Stomach (tissue), 9 donors: ENCODE results near the gene RARS1. TPM values are rescaled to one million over a fixed set of nuclear protein-coding genes. Genes with fewer than 3 reads are reported as not detected.
A peak's percentile ranks its signal among the peaks of the same experiment; 100 is the strongest.

ENCODE experiments used
- DNase-seq, 2 donors: peaks; one replicate each; pipeline versions ENCODE4 v3.0.0 to v3.0.0-alpha.2; 2013 to 2019
- H3K27ac ChIP-seq, 5 donors: fragments of 200-600 bp in 4 of 5; sonication (generic) in 4 of 5; one replicate each; pipeline ENCODE4 v1.5.1; 2013 to 2019; ENCODE audit warnings: mild to moderate bottlenecking in 1 of 5, moderate library complexity in 1 of 5
- H3K27me3 ChIP-seq, 3 donors: fragments of 200-600 bp; sonication (generic); one replicate each; pipeline ENCODE4 v1.5.1; 2017 to 2019; ENCODE audit warnings: mixed run types in 1 of 3
- H3K36me3 ChIP-seq, 4 donors: fragments of 200-600 bp; sonication (generic); 1 replicate in 3 of 4; 2 replicates in 1 of 4; pipeline ENCODE4 v1.5.1; 2016 to 2019
- H3K4me1 ChIP-seq, 4 donors: fragments of 200-600 bp; sonication (generic); one replicate each; pipeline ENCODE4 v1.5.1; 2016 to 2019
- H3K4me3 ChIP-seq, 4 donors: fragments of 200-600 bp; sonication (generic) in 3 of 4; one replicate each; pipeline ENCODE4 v1.5.1; 2016 to 2019; ENCODE audit warnings: mild to moderate bottlenecking in 1 of 4
- H3K9me3 ChIP-seq, 4 donors: fragments of 200-600 bp; sonication (generic); one replicate each; pipeline ENCODE4 v1.5.1; 2016 to 2019
- CTCF ChIP-seq, 7 experiments: fragments of 450-650 bp in 4 of 7; fragments of 200-600 bp in 3 of 7; sonication (generic) in 3 of 7; IDR thresholded peaks; one replicate each; pipeline ENCODE4 v1.5.1; 2016 to 2019; ENCODE audit warnings: antibody characterized with exemption in 7 of 7, control low read depth in 2 of 7, mild to moderate bottlenecking in 1 of 7
- EP300 ChIP-seq: sonication (generic); formaldehyde crosslinking; IDR thresholded peaks from one replicate; pipeline ENCODE4 v1.6.1; 2017; ENCODE audit warnings: antibody characterized with exemption
- POLR2A ChIP-seq, 4 donors: fragments of 450-650 bp; IDR thresholded peaks; one replicate each; pipeline ENCODE4 v1.6.1; 2016; ENCODE audit warnings: antibody characterized with exemption in 4 of 4, control low read depth in 2 of 4, mild to moderate bottlenecking in 1 of 4, moderate library complexity in 1 of 4
- POLR2AphosphoS5 ChIP-seq, 3 donors: sonication (generic); formaldehyde crosslinking; IDR thresholded peaks; one replicate each; pipeline ENCODE4 v1.6.1; 2016; ENCODE audit warnings: antibody characterized with exemption in 3 of 3
- WGBS, 5 donors: extraction: QIAGEN DNeasy Blood & Tissue Kit in 3 of 5; methylation state at CpG; one replicate each; pipeline versions ENCODE4 v1.1.5 to v1.1.7; 2013 to 2018; 5-methylcytosine and 5-hydroxymethylcytosine counted together
- intact Hi-C: fragments of 100-400 bp; cut with DNase I; formaldehyde crosslinking; loops from one replicate; pipeline ENCODE4 v1.15.1; 2023; ENCODE audit warnings: low total_unique reads
- polyA plus RNA-seq, 3 donors: library from polyadenylated mRNA; stranded (reverse); fragments of 200-250 nt; gene quantifications; one replicate each; pipeline ENCODE4 v1.2.3, GENCODE V29; 2013
- total RNA-seq, 5 donors: library from RNA; depleted of rRNA; stranded (reverse); fragments of >200 nt; gene quantifications; one replicate each; pipeline versions ENCODE4 v1.1.0 to v1.2.3, GENCODE V29; 2014 to 2016
- donor health status: healthy with polysubstance abuse.
- donor health status: Bipolar disorder and iron deficiency.
- donor health status: healthy.

The RARS1 gene
- total and polyA plus RNA-seq, 8 donors, result 27.5 to 139 (median 40.5) TPM

GRCh38 chr5:168443950-168444700 is 42.1 kb upstream of the RARS1 start:
- H3K27me3 ChIP-seq, result no peaks in the 10 kb centered on the region
- H3K27ac ChIP-seq, result no peak overlapping the region
- intact Hi-C loops, result no loop called here
- TF ChIP-seq EP300, result no peak
- no peak for TF ChIP-seq POLR2AphosphoS5 (IDR thresholded peaks at IDR 0.05)
- no peak for TF ChIP-seq POLR2A (IDR thresholded peaks at IDR 0.05)
- WGBS, 5 donors, result 80 to 96% (median 90%) methylated on average over 4 of the region's 4 CpGs
- H3K4me3 ChIP-seq, result no peak overlapping the region
- H3K36me3 ChIP-seq, result peaks cover 0 to 58% (median 44%) of the 10 kb centered on the region in 4 donors
- DNase-seq, result no peak
- no peaks in the 10 kb centered on the region for H3K4me1 ChIP-seq
- no peaks in the 10 kb centered on the region for H3K9me3 ChIP-seq

GRCh38 chr5:168446983-168447619 is 39.2 kb upstream of the RARS1 start:
- H3K27me3 ChIP-seq, result no peaks in the 10 kb centered on the region
- 77 to 90% (median 86%) methylated on average over 10 of the region's 10 CpGs for WGBS, 5 donors
- no peak for DNase-seq
- no peak overlapping the region for H3K4me3 ChIP-seq
- H3K36me3 ChIP-seq, result peaks cover 0 to 59% (median 44%) of the 10 kb centered on the region in 4 donors
- H3K4me1 ChIP-seq, result no peaks in the 10 kb centered on the region
- intact Hi-C loops, result no loop called here
- no peaks in the 10 kb centered on the region for H3K9me3 ChIP-seq
- TF ChIP-seq EP300 (no peak), POLR2A (IDR thresholded peaks at IDR 0.05) (no peak), POLR2AphosphoS5 (IDR thresholded peaks at IDR 0.05) (no peak), CTCF (IDR thresholded peaks at IDR 0.05) (no peak)
- no peak overlapping the region for H3K27ac ChIP-seq

- Histone ChIP-seq H3K27ac (no peak overlapping the region), H3K27me3 (no peaks in the 10 kb centered on the region), H3K36me3 (peaks cover 0 to 62% (median 45%) of the 10 kb centered on the region in 4 donors), H3K4me1 (no peaks in the 10 kb centered on the region), H3K9me3 (no peaks in the 10 kb centered on the region), H3K4me3 (no peak overlapping the region)
- intact Hi-C loops, result no loop called here
- 77 to 86% (median 81%) methylated on average over 4 of the region's 4 CpGs for WGBS, 5 donors
- no peak for TF ChIP-seq CTCF (IDR thresholded peaks at IDR 0.05)
- no peak for TF ChIP-seq POLR2A (IDR thresholded peaks at IDR 0.05)
- TF ChIP-seq POLR2AphosphoS5 (IDR thresholded peaks at IDR 0.05), result no peak
- TF ChIP-seq EP300, result no peak
- peak in 1 of 2 donors; percentile 23 for DNase-seq
These were observed 38.5 kb upstream of the RARS1 start for GRCh38 chr5:168447808-168448207.

GRCh38 chr5:168449166-168449565 is 37.1 kb upstream of the RARS1 start:
- intact Hi-C loops, result no loop called here
- no peak overlapping the region for H3K4me3 ChIP-seq
- no peak overlapping the region for H3K27ac ChIP-seq
- no peaks in the 10 kb centered on the region for H3K9me3 ChIP-seq
- peaks cover 0 to 62% (median 41%) of the 10 kb centered on the region in 4 donors for H3K36me3 ChIP-seq
- no peaks in the 10 kb centered on the region for H3K27me3 ChIP-seq
- TF ChIP-seq POLR2A (IDR thresholded peaks at IDR 0.05) (no peak), POLR2AphosphoS5 (IDR thresholded peaks at IDR 0.05) (no peak), CTCF (IDR thresholded peaks at IDR 0.05) (no peak), EP300 (no peak)
- peak in 1 of 2 donors; percentile 21 for DNase-seq
- H3K4me1 ChIP-seq, result no peaks in the 10 kb centered on the region
- WGBS, 5 donors, result 65 to 83% (median 71%) methylated on average over 2 of the region's 2 CpGs
